ENCODE results near the gene MALT1. TPM values are rescaled to one million over a fixed set of nuclear protein-coding genes. Genes with fewer than 3 reads are reported as not detected.
"Not testable (repeated sequence)": the region's sequence is repeated elsewhere in the genome, so short reads cannot be mapped to it uniquely, and the experiment has no call there.

Gene MALT1
- polyA plus RNA-seq, 2 of the 4 experiments (the other 2 are of a cell fraction) = 30.7 to 34.0 TPM

- no peak for TF ChIP-seq MAX (IDR thresholded peaks at IDR 0.05)
- no peak for TF ChIP-seq KDM5A (IDR thresholded peaks at IDR 0.05)
Observed at GRCh38 chr18:58640428-58640805, 30.8 kb upstream of the MALT1 start (continued).

GRCh38 chr18:58640891-58641610 lies 30.2 kb upstream of the MALT1 start:
- DNase-seq (ENCODE audit: low read depth in 1 of 2, low spot score in 1 of 2) (no peak), ATAC-seq (no peak), FAIRE-seq (no peak)
- CTCF ChIA-PET = no interaction called here
- POLR2A ChIA-PET = interaction anchor here (1.8 kb wide), 1 partner anchor 30 kb away, joined by 10 read pairs; the partner anchor contains the start of gene MALT1
- Histone ChIP-seq H3K4me1 (peaks cover 48% of the 10 kb centered on the region), H3K4me2 (peak overlapping the region; percentile 17; the same call in 1 of the 3 replicates), H3K27ac (peak overlapping the region; percentile 54 to 89), H3K4me3 (no peak overlapping the region), H3K9me3 (no peaks in the 10 kb centered on the region)
- no peak for TF ChIP-seq EHMT2 (IDR thresholded peaks at IDR 0.05; ENCODE audit: low read depth)
- TF ChIP-seq RFX5 (IDR thresholded peaks at IDR 0.05) = no peak
- TF ChIP-seq TP53 (CRISPR knock-in tag; IDR thresholded peaks at IDR 0.05) = no peak
- TF ChIP-seq, protein P1, sequence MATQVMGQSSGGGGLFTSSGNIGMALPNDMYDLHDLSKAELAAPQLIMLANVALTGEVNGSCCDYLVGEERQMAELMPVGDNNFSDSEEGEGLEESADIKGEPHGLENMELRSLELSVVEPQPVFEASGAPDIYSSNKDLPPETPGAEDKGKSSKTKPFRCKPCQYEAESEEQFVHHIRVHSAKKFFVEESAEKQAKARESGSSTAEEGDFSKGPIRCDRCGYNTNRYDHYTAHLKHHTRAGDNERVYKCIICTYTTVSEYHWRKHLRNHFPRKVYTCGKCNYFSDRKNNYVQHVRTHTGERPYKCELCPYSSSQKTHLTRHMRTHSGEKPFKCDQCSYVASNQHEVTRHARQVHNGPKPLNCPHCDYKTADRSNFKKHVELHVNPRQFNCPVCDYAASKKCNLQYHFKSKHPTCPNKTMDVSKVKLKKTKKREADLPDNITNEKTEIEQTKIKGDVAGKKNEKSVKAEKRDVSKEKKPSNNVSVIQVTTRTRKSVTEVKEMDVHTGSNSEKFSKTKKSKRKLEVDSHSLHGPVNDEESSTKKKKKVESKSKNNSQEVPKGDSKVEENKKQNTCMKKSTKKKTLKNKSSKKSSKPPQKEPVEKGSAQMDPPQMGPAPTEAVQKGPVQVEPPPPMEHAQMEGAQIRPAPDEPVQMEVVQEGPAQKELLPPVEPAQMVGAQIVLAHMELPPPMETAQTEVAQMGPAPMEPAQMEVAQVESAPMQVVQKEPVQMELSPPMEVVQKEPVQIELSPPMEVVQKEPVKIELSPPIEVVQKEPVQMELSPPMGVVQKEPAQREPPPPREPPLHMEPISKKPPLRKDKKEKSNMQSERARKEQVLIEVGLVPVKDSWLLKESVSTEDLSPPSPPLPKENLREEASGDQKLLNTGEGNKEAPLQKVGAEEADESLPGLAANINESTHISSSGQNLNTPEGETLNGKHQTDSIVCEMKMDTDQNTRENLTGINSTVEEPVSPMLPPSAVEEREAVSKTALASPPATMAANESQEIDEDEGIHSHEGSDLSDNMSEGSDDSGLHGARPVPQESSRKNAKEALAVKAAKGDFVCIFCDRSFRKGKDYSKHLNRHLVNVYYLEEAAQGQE (IDR thresholded peaks at IDR 0.05) = no peak
- TF ChIP-seq, protein P2, sequence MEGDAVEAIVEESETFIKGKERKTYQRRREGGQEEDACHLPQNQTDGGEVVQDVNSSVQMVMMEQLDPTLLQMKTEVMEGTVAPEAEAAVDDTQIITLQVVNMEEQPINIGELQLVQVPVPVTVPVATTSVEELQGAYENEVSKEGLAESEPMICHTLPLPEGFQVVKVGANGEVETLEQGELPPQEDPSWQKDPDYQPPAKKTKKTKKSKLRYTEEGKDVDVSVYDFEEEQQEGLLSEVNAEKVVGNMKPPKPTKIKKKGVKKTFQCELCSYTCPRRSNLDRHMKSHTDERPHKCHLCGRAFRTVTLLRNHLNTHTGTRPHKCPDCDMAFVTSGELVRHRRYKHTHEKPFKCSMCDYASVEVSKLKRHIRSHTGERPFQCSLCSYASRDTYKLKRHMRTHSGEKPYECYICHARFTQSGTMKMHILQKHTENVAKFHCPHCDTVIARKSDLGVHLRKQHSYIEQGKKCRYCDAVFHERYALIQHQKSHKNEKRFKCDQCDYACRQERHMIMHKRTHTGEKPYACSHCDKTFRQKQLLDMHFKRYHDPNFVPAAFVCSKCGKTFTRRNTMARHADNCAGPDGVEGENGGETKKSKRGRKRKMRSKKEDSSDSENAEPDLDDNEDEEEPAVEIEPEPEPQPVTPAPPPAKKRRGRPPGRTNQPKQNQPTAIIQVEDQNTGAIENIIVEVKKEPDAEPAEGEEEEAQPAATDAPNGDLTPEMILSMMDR (IDR thresholded peaks at IDR 0.05) = no peak
- TF ChIP-seq HOXB5 (CRISPR knock-in tag; IDR thresholded peaks at IDR 0.05) = no peak
- no peak for TF ChIP-seq MAZ (IDR thresholded peaks at IDR 0.05; ENCODE audit: borderline replicate concordance, low read depth, low read length)
- TF ChIP-seq ZNF302 (CRISPR knock-in tag; IDR thresholded peaks at IDR 0.05) = no peak
- TF ChIP-seq JUNB (IDR thresholded peaks at IDR 0.05) = no peak
- 85% methylated on average over 7 of the region's 7 CpGs for WGBS (ENCODE audit: missing lambda C conversion rate)

- H3K9me3 ChIP-seq; DNase-seq (ENCODE audit: low read depth in 1 of 2, low spot score in 1 of 2); H3K4me2 ChIP-seq; ATAC-seq; POLR2A ChIA-PET; FAIRE-seq; H3K4me3 ChIP-seq: not testable (repeated sequence)
- CTCF ChIA-PET = interaction anchor here (0.5 kb wide), 1 partner anchor 21 kb away, joined by 3 read pairs; no protein-coding TSS in a partner anchor
- Histone ChIP-seq H3K27ac (peak overlapping the region in 1 of 2 experiments; percentile 70; a peak in 2 of 6 replicates), H3K4me1 (peaks cover 39% of the 10 kb centered on the region)
- 94% methylated on average over 6 of the region's 6 CpGs for WGBS (ENCODE audit: missing lambda C conversion rate)
Observed at GRCh38 chr18:58643557-58643956, 27.7 kb upstream of the MALT1 start.

- ATAC-seq = no peak
Observed at GRCh38 chr18:58645398-58645797, 25.9 kb upstream of the MALT1 start.

More at GRCh38 chr18:58645398-58645797, 25.9 kb upstream of the MALT1 start:
- ChIA-PET POLR2A (no interaction called here), CTCF (no interaction called here)
- FAIRE-seq (no peak), DNase-seq (ENCODE audit: low read depth in 1 of 2, low spot score in 1 of 2) (no peak)
- Histone ChIP-seq H3K4me1 (peaks cover 21% of the 10 kb centered on the region), H3K4me2 (0 out of 3 replicates have a peak overlapping the region, but pooled peaks have one; percentile 3), H3K9me3 (no peaks in the 10 kb centered on the region), H3K27ac (peak overlapping the region in 1 of 2 experiments; percentile 70; a peak in 3 of 6 replicates), H3K4me3 (no peak overlapping the region)
- TF ChIP-seq, protein P2 (IDR thresholded peaks at IDR 0.05) = no peak
- WGBS (ENCODE audit: missing lambda C conversion rate) = 24% methylated on average over 5 of the region's 5 CpGs

Data from A549 (cell line).